NT2/D1 (cell line): ENCODE data around the gene OSM.

ENCODE experiments used
- SUZ12 ChIP-seq: IDR thresholded peaks from 2 replicates; pipeline ENCODE4 v1.6.1; 2011; ENCODE audit not compliant: insufficient read length, insufficient read depth; ENCODE audit errors: extremely low read depth
- YY1 ChIP-seq: IDR thresholded peaks from 2 replicates; pipeline ENCODE4 v1.6.1; 2011; ENCODE audit not compliant: insufficient read length, insufficient read depth
- ZNF274 ChIP-seq: IDR thresholded peaks from 2 replicates; pipeline ENCODE4 v1.6.1; 2011; ENCODE audit warnings: mild to moderate bottlenecking, low read depth, low read length

DNA sequence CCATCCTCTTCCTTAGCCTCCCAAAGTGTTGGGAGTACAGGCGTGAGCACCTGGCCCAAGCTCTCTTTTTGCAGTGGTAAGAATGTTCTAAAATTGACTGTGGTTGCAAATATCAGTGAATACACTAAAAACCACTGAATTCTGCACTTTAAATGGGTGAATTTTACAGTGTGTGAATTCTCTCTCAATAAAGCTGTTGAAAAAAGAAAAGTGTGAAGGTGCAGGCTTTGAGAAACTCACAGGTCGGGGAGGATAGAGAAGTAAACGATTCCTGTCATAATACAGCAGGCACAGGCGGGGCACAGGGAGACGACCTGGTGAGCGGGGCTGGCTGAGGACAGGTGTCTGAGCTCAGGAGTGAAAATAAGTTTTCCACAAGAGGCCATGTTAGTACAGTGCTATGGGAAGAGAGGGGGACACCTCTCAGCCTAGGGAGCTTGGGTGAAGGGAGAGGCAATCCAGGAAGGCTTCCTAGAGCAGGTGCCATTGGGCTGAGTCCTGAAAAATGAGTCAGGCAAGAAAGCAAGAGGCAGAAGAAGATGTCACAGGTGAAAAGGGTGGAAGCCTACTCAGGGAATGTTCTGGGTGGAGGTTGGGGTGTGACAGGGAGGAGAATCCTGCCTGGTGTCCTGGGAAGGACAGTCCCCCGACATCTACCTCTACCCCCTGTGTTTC is 46.2 kb downstream of the OSM start:
- TF ChIP-seq ZNF274 (no peak), YY1 (no peak), SUZ12 (no peak)
